ENCODE data around the gene OXER1. TPM values are rescaled to one million over a fixed set of nuclear protein-coding genes. Genes with fewer than 3 reads are reported as not detected.

The OXER1 gene
- total and polyA plus RNA-seq, 2 of the 13 experiments (the other 11 are each of a cell fraction or from before 2014, with no cell fraction given): 8.0 to 9.0 TPM

GRCh38 chr2:42764096-42764495 is at the start of gene OXER1 (continued):
- TF ChIP-seq RBM22 (optimal IDR thresholded peaks at IDR 0.05; ENCODE audit: low read length) (peak; percentile 37), THAP9 (CRISPR knock-in tag; IDR thresholded peaks at IDR 0.05; ENCODE audit: borderline replicate concordance) (0 out of 2 replicates have a peak, but pooled peaks have one; percentile 21)
- TF ChIP-seq, protein P1, sequence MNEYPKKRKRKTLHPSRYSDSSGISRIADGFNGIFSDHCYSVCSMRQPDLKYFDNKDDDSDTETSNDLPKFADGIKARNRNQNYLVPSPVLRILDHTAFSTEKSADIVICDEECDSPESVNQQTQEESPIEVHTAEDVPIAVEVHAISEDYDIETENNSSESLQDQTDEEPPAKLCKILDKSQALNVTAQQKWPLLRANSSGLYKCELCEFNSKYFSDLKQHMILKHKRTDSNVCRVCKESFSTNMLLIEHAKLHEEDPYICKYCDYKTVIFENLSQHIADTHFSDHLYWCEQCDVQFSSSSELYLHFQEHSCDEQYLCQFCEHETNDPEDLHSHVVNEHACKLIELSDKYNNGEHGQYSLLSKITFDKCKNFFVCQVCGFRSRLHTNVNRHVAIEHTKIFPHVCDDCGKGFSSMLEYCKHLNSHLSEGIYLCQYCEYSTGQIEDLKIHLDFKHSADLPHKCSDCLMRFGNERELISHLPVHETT (CRISPR knock-in tag; conservative IDR thresholded peaks at IDR 0.05): no peak

GRCh38 chr2:42812899-42813479 is 49.1 kb upstream of the OXER1 start:
- WGBS (ENCODE audit: low lambda C conversion rate): 0% methylated on average over 1 of the region's 1 CpG
- Histone ChIP-seq H3K9me3 (ENCODE audit: low read length) (no peaks in the 10 kb centered on the region), H4K20me1 (ENCODE audit: insufficient read depth, low read length) (no peaks in the 10 kb centered on the region), H2AFZ (ENCODE audit: low read length) (peak overlapping the region; percentile 35), H3K4me3 (replicated peaks in 1 of 3; ENCODE audit: insufficient read depth in 1 of 3, low read depth in 2 of 3, low read length in 3 of 3) (no peak overlapping the region), H3K9ac (ENCODE audit: insufficient read depth, low read depth, low read length) (no peak overlapping the region), H3K79me2 (ENCODE audit: insufficient read depth, low read length) (no peaks in the 10 kb centered on the region), H3K4me1 (ENCODE audit: insufficient read depth, low read length) (peaks cover 19% of the 10 kb centered on the region), H3K27me3 (ENCODE audit: control insufficient read depth in 1 of 2, insufficient read depth in 2 of 2, low read length in 2 of 2) (no peaks in the 10 kb centered on the region; a peak in 1 of 5 replicates), H3K27ac (ENCODE audit: extremely low read length, insufficient read depth, low read length) (no peak overlapping the region), H3K4me2 (ENCODE audit: low read depth, low read length) (peak overlapping the region; percentile 32; the same call in 1 of the 2 replicates), H3K36me3 (replicated peaks in 1 of 2; ENCODE audit: control insufficient read depth in 1 of 2, insufficient read depth in 2 of 2, low read length in 2 of 2) (no peaks in the 10 kb centered on the region)
- in situ Hi-C loops (cut with HindIII; ENCODE audit: extremely low pct_ligation_motif_present, low pct_unique_long_range_greater_than_20kb) (no loop called here), intact Hi-C loops (cut with micrococcal nuclease; ENCODE audit: unreplicated experiment) (no loop called here)
- ATAC-seq (no peak), FAIRE-seq (peak; percentile 59), DNase-seq (ENCODE audit: low spot score) (peak; percentile 59)
- ChIA-PET CTCF (ENCODE audit: low intra/inter-chr PET ratio, low total read pairs) (interaction anchor here (1.3 to 1.7 kb wide), 2 partner anchors 15 to 18 kb away, joined by 4 to 7 read pairs; no protein-coding TSS in a partner anchor), POLR2A (interaction anchor here (1.0 to 6.1 kb wide), 3 partner anchors 18 to 783 kb away, joined by 3 to 287 read pairs (median 4); partner anchors contain the start of genes HAAO and THADA)
- BruUV-seq (replicated peaks): no TSS peak
- TF ChIP-seq CCDC6 (CRISPR knock-in tag; IDR thresholded peaks at IDR 0.05) (no peak), SIN3B (IDR thresholded peaks at IDR 0.05; ENCODE audit: low read length) (no peak), ISL2 (CRISPR knock-in tag; IDR thresholded peaks at IDR 0.05) (no peak), ZNF24 (IDR thresholded peaks at IDR 0.05) (no peak), ZFP36L1 (CRISPR knock-in tag; IDR thresholded peaks at IDR 0.05) (0 out of 2 replicates have a peak, but pooled peaks have one; percentile 26), PCBP1 (IDR thresholded peaks at IDR 0.05; ENCODE audit: borderline replicate concordance, low read depth, low read length) (no peak), DRAP1 (CRISPR knock-in tag; IDR thresholded peaks at IDR 0.05) (no peak), ZNF549 (CRISPR knock-in tag; IDR thresholded peaks at IDR 0.05) (no peak), KDM1A (CRISPR knock-in tag; IDR thresholded peaks at IDR 0.05) (no peak)
- TF ChIP-seq, protein P2, sequence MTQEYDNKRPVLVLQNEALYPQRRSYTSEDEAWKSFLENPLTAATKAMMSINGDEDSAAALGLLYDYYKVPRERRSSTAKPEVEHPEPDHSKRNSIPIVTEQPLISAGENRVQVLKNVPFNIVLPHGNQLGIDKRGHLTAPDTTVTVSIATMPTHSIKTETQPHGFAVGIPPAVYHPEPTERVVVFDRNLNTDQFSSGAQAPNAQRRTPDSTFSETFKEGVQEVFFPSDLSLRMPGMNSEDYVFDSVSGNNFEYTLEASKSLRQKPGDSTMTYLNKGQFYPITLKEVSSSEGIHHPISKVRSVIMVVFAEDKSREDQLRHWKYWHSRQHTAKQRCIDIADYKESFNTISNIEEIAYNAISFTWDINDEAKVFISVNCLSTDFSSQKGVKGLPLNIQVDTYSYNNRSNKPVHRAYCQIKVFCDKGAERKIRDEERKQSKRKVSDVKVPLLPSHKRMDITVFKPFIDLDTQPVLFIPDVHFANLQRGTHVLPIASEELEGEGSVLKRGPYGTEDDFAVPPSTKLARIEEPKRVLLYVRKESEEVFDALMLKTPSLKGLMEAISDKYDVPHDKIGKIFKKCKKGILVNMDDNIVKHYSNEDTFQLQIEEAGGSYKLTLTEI (CRISPR knock-in tag; conservative IDR thresholded peaks at IDR 0.05): no peak
- TF ChIP-seq, protein P3, sequence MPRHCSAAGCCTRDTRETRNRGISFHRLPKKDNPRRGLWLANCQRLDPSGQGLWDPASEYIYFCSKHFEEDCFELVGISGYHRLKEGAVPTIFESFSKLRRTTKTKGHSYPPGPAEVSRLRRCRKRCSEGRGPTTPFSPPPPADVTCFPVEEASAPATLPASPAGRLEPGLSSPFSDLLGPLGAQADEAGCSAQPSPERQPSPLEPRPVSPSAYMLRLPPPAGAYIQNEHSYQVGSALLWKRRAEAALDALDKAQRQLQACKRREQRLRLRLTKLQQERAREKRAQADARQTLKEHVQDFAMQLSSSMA (CRISPR knock-in tag; IDR thresholded peaks at IDR 0.05): no peak
- TF ChIP-seq, protein P1 (CRISPR knock-in tag; conservative IDR thresholded peaks at IDR 0.05): no peak
